HG02970 (cell line): ENCODE measurements around the gene EI24.
"Not testable (repeated sequence)": the region's sequence is repeated elsewhere in the genome, so short reads cannot be mapped to it uniquely, and the experiment has no call there.

Experiments used
- ATAC-seq: cut with Tn5 transposase; IDR thresholded peaks from one replicate; pipeline ENCODE4 v1.9.1; 2021; ENCODE audit warnings: mild to moderate bottlenecking, moderate library complexity, moderate number of reproducible peaks; ENCODE audit not compliant: unreplicated experiment, low FRiP score

Gene EI24

GRCh38 chr11:125577181-125577580 is 7.9 kb downstream of the EI24 start:
- ATAC-seq = not testable (repeated sequence)

- no peak for ATAC-seq
Observed at GRCh38 chr11:125578783-125579182, 9.5 kb downstream of the EI24 start.

- no peak for ATAC-seq
Observed at GRCh38 chr11:125579811-125580210, 10.5 kb downstream of the EI24 start.

- ATAC-seq = no peak
Observed at GRCh38 chr11:125583496-125583895, 14.2 kb downstream of the EI24 start.

- ATAC-seq = no peak
Observed at GRCh38 chr11:125585487-125585886, 16.2 kb downstream of the EI24 start.

GRCh38 chr11:125586623-125587022 is 17.3 kb downstream of the EI24 start:
- ATAC-seq = no peak

- no peak for ATAC-seq
Observed at GRCh38 chr11:125587480-125587879, 18.2 kb downstream of the EI24 start.

GRCh38 chr11:125588505-125588904 is 19.2 kb downstream of the EI24 start:
- ATAC-seq = no peak

- peak; percentile 17 for ATAC-seq
Observed at GRCh38 chr11:125591649-125592304, 22.5 kb downstream of the EI24 start.

- peak; percentile 99 for ATAC-seq
Observed at GRCh38 chr11:125592305-125593113, 23.2 kb downstream of the EI24 start, which contains the start of gene STT3A. Gene STT3A (plus strand): TSS chr11:125592852. CDS start chr11:125595916, 3,064 bp downstream.

GRCh38 chr11:125593114-125593820 is 24.0 kb downstream of the EI24 start:
- ATAC-seq = no peak

- no peak for ATAC-seq
Observed at GRCh38 chr11:125594958-125595357, 25.7 kb downstream of the EI24 start.

- ATAC-seq = no peak
Observed at GRCh38 chr11:125600663-125601062, 31.4 kb downstream of the EI24 start.

- no peak for ATAC-seq
Observed at GRCh38 chr11:125603207-125603606, 33.9 kb downstream of the EI24 start.

GRCh38 chr11:125605417-125605816 is 36.1 kb downstream of the EI24 start:
- no peak for ATAC-seq

- no peak for ATAC-seq
Observed at GRCh38 chr11:125609545-125609944, 40.3 kb downstream of the EI24 start.

- ATAC-seq = no peak
Observed at GRCh38 chr11:125618383-125618782, 49.1 kb downstream of the EI24 start.

- no peak for ATAC-seq
Observed at GRCh38 chr11:125621995-125622394, 52.7 kb downstream of the EI24 start.

- no peak for ATAC-seq
Observed at GRCh38 chr11:125623064-125623463, 53.8 kb downstream of the EI24 start.

- ATAC-seq = no peak
Observed at GRCh38 chr11:125624756-125625213, 55.5 kb downstream of the EI24 start, which contains the start of gene CHEK1. Gene CHEK1 (plus strand): TSS chr11:125625163. CDS start chr11:125626769, 1,606 bp downstream.

GRCh38 chr11:125625225-125625629 is 56.0 kb downstream of the EI24 start:
- ATAC-seq = no peak
